OCI-LY7 (cell line): Measurements from ENCODE around the gene ALDOA.

Experiments used
- CTCF ChIP-seq: fragments of 200-600 bp; sonication (generic); conservative IDR thresholded peaks from 2 replicates; pipeline ENCODE4 v1.5.1; 2014; ENCODE audit warnings: mild to moderate bottlenecking, antibody characterized with exemption, low read length, moderate library complexity, mixed read lengths
- EZH2phosphoT487 ChIP-seq: fragments of 200-600 bp; sonication (generic); IDR thresholded peaks from 2 replicates; pipeline ENCODE4 v1.6.1; 2018; ENCODE audit warnings: low read depth, borderline replicate concordance, mild to moderate bottlenecking, mixed run types, antibody characterized with exemption, low read length, moderate library complexity, mixed read lengths

- TF ChIP-seq CTCF, result peak; percentile 88
- no peak for TF ChIP-seq EZH2phosphoT487
Measured at GRCh38 chr16:30092373-30093010, 26.9 kb downstream of the ALDOA start.
